Measurements from ENCODE around the gene MCTS1.

GRCh38 chrX:120614816-120615215 lies 10.9 kb downstream of the MCTS1 start:
- TF ChIP-seq, protein P1, sequence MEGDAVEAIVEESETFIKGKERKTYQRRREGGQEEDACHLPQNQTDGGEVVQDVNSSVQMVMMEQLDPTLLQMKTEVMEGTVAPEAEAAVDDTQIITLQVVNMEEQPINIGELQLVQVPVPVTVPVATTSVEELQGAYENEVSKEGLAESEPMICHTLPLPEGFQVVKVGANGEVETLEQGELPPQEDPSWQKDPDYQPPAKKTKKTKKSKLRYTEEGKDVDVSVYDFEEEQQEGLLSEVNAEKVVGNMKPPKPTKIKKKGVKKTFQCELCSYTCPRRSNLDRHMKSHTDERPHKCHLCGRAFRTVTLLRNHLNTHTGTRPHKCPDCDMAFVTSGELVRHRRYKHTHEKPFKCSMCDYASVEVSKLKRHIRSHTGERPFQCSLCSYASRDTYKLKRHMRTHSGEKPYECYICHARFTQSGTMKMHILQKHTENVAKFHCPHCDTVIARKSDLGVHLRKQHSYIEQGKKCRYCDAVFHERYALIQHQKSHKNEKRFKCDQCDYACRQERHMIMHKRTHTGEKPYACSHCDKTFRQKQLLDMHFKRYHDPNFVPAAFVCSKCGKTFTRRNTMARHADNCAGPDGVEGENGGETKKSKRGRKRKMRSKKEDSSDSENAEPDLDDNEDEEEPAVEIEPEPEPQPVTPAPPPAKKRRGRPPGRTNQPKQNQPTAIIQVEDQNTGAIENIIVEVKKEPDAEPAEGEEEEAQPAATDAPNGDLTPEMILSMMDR (IDR thresholded peaks at IDR 0.05; ENCODE audit: low read depth, low read length, missing input control), result no peak
- TF ChIP-seq, protein P2, sequence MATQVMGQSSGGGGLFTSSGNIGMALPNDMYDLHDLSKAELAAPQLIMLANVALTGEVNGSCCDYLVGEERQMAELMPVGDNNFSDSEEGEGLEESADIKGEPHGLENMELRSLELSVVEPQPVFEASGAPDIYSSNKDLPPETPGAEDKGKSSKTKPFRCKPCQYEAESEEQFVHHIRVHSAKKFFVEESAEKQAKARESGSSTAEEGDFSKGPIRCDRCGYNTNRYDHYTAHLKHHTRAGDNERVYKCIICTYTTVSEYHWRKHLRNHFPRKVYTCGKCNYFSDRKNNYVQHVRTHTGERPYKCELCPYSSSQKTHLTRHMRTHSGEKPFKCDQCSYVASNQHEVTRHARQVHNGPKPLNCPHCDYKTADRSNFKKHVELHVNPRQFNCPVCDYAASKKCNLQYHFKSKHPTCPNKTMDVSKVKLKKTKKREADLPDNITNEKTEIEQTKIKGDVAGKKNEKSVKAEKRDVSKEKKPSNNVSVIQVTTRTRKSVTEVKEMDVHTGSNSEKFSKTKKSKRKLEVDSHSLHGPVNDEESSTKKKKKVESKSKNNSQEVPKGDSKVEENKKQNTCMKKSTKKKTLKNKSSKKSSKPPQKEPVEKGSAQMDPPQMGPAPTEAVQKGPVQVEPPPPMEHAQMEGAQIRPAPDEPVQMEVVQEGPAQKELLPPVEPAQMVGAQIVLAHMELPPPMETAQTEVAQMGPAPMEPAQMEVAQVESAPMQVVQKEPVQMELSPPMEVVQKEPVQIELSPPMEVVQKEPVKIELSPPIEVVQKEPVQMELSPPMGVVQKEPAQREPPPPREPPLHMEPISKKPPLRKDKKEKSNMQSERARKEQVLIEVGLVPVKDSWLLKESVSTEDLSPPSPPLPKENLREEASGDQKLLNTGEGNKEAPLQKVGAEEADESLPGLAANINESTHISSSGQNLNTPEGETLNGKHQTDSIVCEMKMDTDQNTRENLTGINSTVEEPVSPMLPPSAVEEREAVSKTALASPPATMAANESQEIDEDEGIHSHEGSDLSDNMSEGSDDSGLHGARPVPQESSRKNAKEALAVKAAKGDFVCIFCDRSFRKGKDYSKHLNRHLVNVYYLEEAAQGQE (IDR thresholded peaks at IDR 0.05), result no peak
- no peak for TF ChIP-seq SP1 (IDR thresholded peaks at IDR 0.05)
- TF ChIP-seq YY1 (IDR thresholded peaks at IDR 0.05), result no peak
- TF ChIP-seq EGR1 (IDR thresholded peaks at IDR 0.05; ENCODE audit: low read depth in 2 of 2), result no peak
- TF ChIP-seq HNF4A (conservative IDR thresholded peaks at IDR 0.05), result no peak
- TF ChIP-seq ZBTB33 (IDR thresholded peaks at IDR 0.05), result no peak
- TF ChIP-seq GABPA (IDR thresholded peaks at IDR 0.05 in 1 of 2, conservative IDR thresholded peaks at IDR 0.05 in 1 of 2), result no peak
- TF ChIP-seq FOXA1 (IDR thresholded peaks at IDR 0.05), result no peak
- TF ChIP-seq MAX (IDR thresholded peaks at IDR 0.05), result no peak
- TF ChIP-seq JUND (IDR thresholded peaks at IDR 0.05), result no peak
- TF ChIP-seq, protein P3, sequence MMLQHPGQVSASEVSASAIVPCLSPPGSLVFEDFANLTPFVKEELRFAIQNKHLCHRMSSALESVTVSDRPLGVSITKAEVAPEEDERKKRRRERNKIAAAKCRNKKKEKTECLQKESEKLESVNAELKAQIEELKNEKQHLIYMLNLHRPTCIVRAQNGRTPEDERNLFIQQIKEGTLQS (IDR thresholded peaks at IDR 0.05), result no peak
- no peak for TF ChIP-seq NR2F2 (IDR thresholded peaks at IDR 0.05)
